A673 (cell line): ENCODE measurements around the gene ABT1. TPM values are rescaled to one million over a fixed set of nuclear protein-coding genes. Genes with fewer than 3 reads are reported as not detected.

ENCODE experiments used
- BruUV-seq: library from RNA; stranded (reverse); fragments of 400-500 nt; replicated peaks from 2 replicates; lab custom pipeline; 2021; lab: Mats Ljungman, UMichigan
- CTCF ChIA-PET: fragments of 300-600 bp; sonication (Branson Sonifier 250); formaldehyde crosslinking; loops from one replicate; lab custom pipeline; 2022; ENCODE audit warnings: antibody characterized with exemption; lab: Charles Lee
- POLR2A ChIA-PET: fragments of 300-600 bp; sonication (Branson Sonifier 250); formaldehyde crosslinking; loops from one replicate; lab custom pipeline; 2022; ENCODE audit warnings: antibody characterized with exemption; ENCODE audit not compliant: low non-redundant PET; lab: Charles Lee
- DNase-seq: peaks from one replicate; pipeline ENCODE4 v3.0.0-alpha.2; 2015; ENCODE audit warnings: low spot score
- H3K27ac ChIP-seq: fragments of 200-600 bp; sonication (generic); 2 replicates; pipeline ENCODE4 v1.5.1; 2016; ENCODE audit warnings: mixed run types, low read depth, mild to moderate bottlenecking, mixed read lengths, antibody characterized with exemption, low read length; ENCODE audit not compliant: poor library complexity, severe bottlenecking
- H3K27me3 ChIP-seq: fragments of 200-600 bp; sonication (generic); replicated peaks from 2 replicates; pipeline ENCODE4 v1.6.1; 2017; ENCODE audit warnings: mixed run types, low read depth, mild to moderate bottlenecking, mixed read lengths, antibody characterized with exemption, low read length; ENCODE audit not compliant: insufficient read depth, poor library complexity
- H3K36me3 ChIP-seq: fragments of 200-600 bp; sonication (generic); 2 replicates; pipeline ENCODE4 v1.6.1; 2016; ENCODE audit warnings: mixed run types, mild to moderate bottlenecking, mixed read lengths, antibody characterized with exemption, low read length; ENCODE audit not compliant: insufficient read depth, poor library complexity, severe bottlenecking
- H3K4me1 ChIP-seq: fragments of 200-600 bp; sonication (generic); 2 replicates; pipeline ENCODE4 v1.6.1; 2017; ENCODE audit warnings: mixed run types, mild to moderate bottlenecking, mixed read lengths, antibody characterized with exemption, low read length; ENCODE audit not compliant: insufficient read depth, poor library complexity, severe bottlenecking
- H3K4me3 ChIP-seq: fragments of 200-600 bp; sonication (generic); 2 replicates; pipeline ENCODE4 v1.5.1; 2016; ENCODE audit warnings: low read depth, mixed run types, mild to moderate bottlenecking, mixed read lengths, low read length; ENCODE audit not compliant: poor library complexity, severe bottlenecking
- H3K9me3 ChIP-seq: fragments of 200-600 bp; sonication (generic); 2 replicates; pipeline ENCODE4 v1.6.1; 2016; ENCODE audit warnings: mixed run types, low read depth, mild to moderate bottlenecking, mixed read lengths, antibody characterized with exemption, low read length; ENCODE audit not compliant: poor library complexity, severe bottlenecking
- EZH2 ChIP-seq: fragments of 200-600 bp; sonication (generic); IDR thresholded peaks from 2 replicates; pipeline ENCODE4 v1.6.1; 2017; ENCODE audit warnings: borderline replicate concordance, low read depth, mild to moderate bottlenecking, mixed read lengths, antibody characterized with exemption, low read length; ENCODE audit not compliant: poor library complexity, severe bottlenecking
- intact Hi-C: fragments of 100-400 bp; cut with micrococcal nuclease; formaldehyde crosslinking; loops from one replicate; pipeline ENCODE4 v1.10.0; 2022; ENCODE audit not compliant: unreplicated experiment
- total RNA-seq: library from RNA; stranded (reverse); gene quantifications from 2 replicates; pipeline ENCODE4 v1.2.3, GENCODE V29; 2021
- TF ChIP-seq, protein P1 (sequence below): fragments of 300-800, 200-600 bp; sonication (generic); conservative IDR thresholded peaks from 2 replicates; pipeline ENCODE4 v1.5.1; 2017; ENCODE audit warnings: low read depth, mild to moderate bottlenecking, antibody characterized with exemption, low read length, moderate library complexity, mixed read lengths

The ABT1 gene
- total RNA-seq, 1 experiment from 2014 or later: 18.1 TPM

- peaks cover 4% of the 10 kb centered on the region for H3K9me3 ChIP-seq
- H3K27me3 ChIP-seq: peaks cover 30% of the 10 kb centered on the region
- H3K27ac ChIP-seq: no peak overlapping the region
- no peaks in the 10 kb centered on the region for H3K4me1 ChIP-seq
- DNase-seq: no peak
- H3K36me3 ChIP-seq: no peaks in the 10 kb centered on the region
- intact Hi-C loops: no loop called here
- BruUV-seq: no TSS peak
- POLR2A ChIA-PET: no interaction called here
- TF ChIP-seq EZH2: no peak
- TF ChIP-seq, protein P1, sequence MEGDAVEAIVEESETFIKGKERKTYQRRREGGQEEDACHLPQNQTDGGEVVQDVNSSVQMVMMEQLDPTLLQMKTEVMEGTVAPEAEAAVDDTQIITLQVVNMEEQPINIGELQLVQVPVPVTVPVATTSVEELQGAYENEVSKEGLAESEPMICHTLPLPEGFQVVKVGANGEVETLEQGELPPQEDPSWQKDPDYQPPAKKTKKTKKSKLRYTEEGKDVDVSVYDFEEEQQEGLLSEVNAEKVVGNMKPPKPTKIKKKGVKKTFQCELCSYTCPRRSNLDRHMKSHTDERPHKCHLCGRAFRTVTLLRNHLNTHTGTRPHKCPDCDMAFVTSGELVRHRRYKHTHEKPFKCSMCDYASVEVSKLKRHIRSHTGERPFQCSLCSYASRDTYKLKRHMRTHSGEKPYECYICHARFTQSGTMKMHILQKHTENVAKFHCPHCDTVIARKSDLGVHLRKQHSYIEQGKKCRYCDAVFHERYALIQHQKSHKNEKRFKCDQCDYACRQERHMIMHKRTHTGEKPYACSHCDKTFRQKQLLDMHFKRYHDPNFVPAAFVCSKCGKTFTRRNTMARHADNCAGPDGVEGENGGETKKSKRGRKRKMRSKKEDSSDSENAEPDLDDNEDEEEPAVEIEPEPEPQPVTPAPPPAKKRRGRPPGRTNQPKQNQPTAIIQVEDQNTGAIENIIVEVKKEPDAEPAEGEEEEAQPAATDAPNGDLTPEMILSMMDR: no peak
- no peak overlapping the region for H3K4me3 ChIP-seq
- CTCF ChIA-PET: no interaction called here
Observed at GRCh38 chr6:26611599-26611998, 14.8 kb downstream of the ABT1 start.

DNA sequence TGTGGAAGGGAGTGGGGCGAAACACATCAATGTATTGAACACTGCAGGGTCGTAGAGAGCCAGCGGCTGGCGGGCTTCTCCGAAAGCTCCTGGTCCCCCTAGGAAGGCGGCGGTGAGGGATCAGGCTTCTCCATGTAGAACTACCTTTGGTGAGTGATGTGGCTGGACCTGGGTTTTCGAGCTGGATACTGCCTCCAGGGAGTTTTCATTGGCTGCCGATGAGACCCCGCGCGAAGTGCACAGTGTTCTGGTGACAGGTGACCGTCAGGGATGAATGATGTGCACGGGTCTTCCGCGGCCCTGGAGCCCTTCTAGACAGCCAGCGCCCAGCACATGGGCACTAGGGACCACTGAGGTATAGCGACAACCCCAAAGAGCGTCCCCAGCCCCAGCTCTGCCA lies 16.4 kb downstream of the ABT1 start:
- Histone ChIP-seq H3K36me3 (no peaks in the 10 kb centered on the region), H3K4me1 (no peaks in the 10 kb centered on the region), H3K27ac (no peak overlapping the region), H3K27me3 (peaks cover 30% of the 10 kb centered on the region), H3K9me3 (peaks cover 4% of the 10 kb centered on the region), H3K4me3 (no peak overlapping the region)
- ChIA-PET POLR2A (no interaction called here), CTCF (no interaction called here)
- TF ChIP-seq, protein P1: no peak
- TF ChIP-seq EZH2: no peak
- no peak for DNase-seq
- BruUV-seq: no TSS peak
- intact Hi-C loops: no loop called here

DNA sequence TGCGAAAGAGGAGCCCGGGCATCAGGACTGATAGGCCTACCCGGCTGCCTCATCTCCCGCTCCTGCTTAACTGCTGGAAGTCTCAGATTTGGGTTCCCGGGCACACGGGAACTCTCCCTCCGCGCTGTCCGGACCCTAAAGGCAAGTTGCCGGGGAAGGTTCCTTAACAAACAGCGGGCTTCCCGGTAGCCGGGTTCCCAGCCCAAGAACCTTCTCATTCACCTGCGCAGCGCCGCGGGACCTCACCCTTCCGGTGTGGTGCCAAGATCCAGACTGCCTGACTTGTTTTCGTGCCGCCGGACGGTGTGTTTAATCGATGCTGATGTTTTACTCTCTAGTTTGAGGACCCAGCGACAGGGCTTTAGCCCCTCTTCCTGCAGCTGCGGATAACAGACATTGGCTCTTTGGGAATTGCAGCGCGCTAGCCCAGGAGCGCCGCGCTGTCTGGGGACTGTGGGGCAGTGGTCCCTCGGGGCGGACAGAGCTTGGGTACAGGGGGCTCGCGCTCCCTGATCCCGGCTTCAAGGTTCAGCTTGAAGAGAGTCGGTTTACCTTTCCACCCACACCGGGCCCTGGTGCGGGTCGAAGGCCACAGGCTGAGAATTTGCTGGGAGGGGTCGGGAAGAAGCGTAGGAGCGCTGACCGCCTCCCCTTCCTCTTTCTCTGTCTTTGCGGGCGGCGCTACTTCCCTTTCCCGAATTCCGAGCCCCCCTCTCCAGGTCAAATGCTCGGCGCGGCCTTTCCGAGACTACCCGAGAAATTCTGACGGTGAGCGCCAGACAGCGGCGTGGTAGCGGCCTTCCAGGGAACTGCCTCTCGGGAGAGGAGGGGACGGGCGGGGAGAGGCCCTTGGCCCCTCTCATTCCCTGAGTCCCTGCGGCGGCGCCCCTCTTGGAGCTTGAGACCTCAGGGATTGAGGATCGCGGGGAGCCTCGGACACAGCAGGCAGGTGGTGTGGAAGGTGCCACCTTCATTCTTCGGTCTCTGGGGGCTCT lies 17.2 kb downstream of the ABT1 start:
- no peak for DNase-seq
- POLR2A ChIA-PET: no interaction called here
- CTCF ChIA-PET: no interaction called here
- intact Hi-C loops: no loop called here
- Histone ChIP-seq H3K27me3 (peaks cover 30% of the 10 kb centered on the region), H3K4me1 (no peaks in the 10 kb centered on the region), H3K36me3 (no peaks in the 10 kb centered on the region), H3K9me3 (peaks cover 4% of the 10 kb centered on the region), H3K4me3 (peak overlapping the region; percentile 33), H3K27ac (no peak overlapping the region)
- BruUV-seq: no TSS peak
- TF ChIP-seq EZH2: peak; percentile 76
- TF ChIP-seq, protein P1: no peak
